GM12878 (cell line): Measurements from ENCODE around the gene DAAM2.

Experiments
- CBX5 ChIP-seq: sonication (generic); IDR thresholded peaks from 2 replicates; pipeline ENCODE4 v1.6.1; 2016; ENCODE audit warnings: low read depth, moderate library complexity, mild to moderate bottlenecking, inconsistent platforms
- CTCF ChIP-seq, 3 experiments: IDR thresholded peaks in 2 of 3; conservative IDR thresholded peaks in 1 of 3; 2 replicates each; pipeline ENCODE4 v1.5.1; 2011; ENCODE audit warnings: low read depth in 3 of 3, low read length in 3 of 3, mild to moderate bottlenecking in 3 of 3, control low read depth in 2 of 3, moderate library complexity in 2 of 3, inconsistent platforms in 1 of 3, mixed read lengths in 1 of 3; ENCODE audit not compliant: control insufficient read depth in 2 of 3, insufficient read depth in 1 of 3; ENCODE audit errors: extremely low read depth in 1 of 3
- MAX ChIP-seq: IDR thresholded peaks from 2 replicates; pipeline ENCODE4 v1.6.1; 2012; ENCODE audit warnings: low read depth, low read length, improper control_type of control experiment
- MXI1 ChIP-seq: fragments of 150-350 bp; IDR thresholded peaks from 2 replicates; pipeline ENCODE4 v1.6.1; 2011; ENCODE audit warnings: low read depth, mild to moderate bottlenecking, inconsistent platforms, low read length, improper control_type of control experiment
- POLR2A ChIP-seq: IDR thresholded peaks from 2 replicates; pipeline ENCODE4 v1.6.1; 2011; ENCODE audit warnings: low read depth, mild to moderate bottlenecking, low read length

DNA sequence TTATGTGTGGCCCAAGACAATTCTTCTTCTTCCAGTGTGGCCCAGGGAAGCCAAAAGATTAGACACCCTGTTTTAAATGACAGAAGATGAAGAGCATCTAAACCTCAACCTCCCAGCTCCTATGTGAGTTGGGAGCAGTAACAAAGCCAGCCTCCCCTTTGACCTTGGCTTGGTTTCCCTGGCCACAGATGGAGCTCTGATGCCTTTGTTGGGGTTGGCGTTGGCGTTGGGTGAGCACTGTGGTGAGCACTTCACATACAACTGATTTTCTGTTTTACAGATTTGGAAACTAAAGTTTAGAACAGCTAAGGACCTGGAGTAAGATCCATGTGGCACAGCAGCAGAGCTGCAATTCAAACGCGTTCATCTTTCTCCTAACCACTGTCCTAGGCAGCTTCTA is 22.1 kb downstream of the DAAM2 start:
- no peak for TF ChIP-seq POLR2A
- TF ChIP-seq CBX5, result no peak
- TF ChIP-seq CTCF (IDR thresholded peaks at IDR 0.05 in 2 of 3, conservative IDR thresholded peaks at IDR 0.05 in 1 of 3; ENCODE audit: control insufficient read depth in 2 of 3, extremely low read depth in 1 of 3, insufficient read depth in 1 of 3, low read depth in 3 of 3, low read length in 3 of 3), result no peak
- TF ChIP-seq MXI1, result no peak
- TF ChIP-seq MAX, result no peak
